ENCODE measurements around the gene CNDP1.
"Not testable (repeated sequence)": the region's sequence is repeated elsewhere in the genome, so short reads cannot be mapped to it uniquely, and the experiment has no call there.

Gene CNDP1

GRCh38 chr18:74544898-74545297, 10.6 kb downstream of the CNDP1 start:
- DNase-seq (ENCODE audit: low read depth, low spot score) = no peak

- no peak for DNase-seq (ENCODE audit: low read depth, low spot score)
Observed at GRCh38 chr18:74546007-74546406, 11.7 kb downstream of the CNDP1 start.

- no peak for DNase-seq (ENCODE audit: low read depth, low spot score)
Observed at GRCh38 chr18:74546751-74547530, 12.6 kb downstream of the CNDP1 start.

GRCh38 chr18:74547860-74548259, 13.6 kb downstream of the CNDP1 start:
- DNase-seq (ENCODE audit: low read depth, low spot score) = no peak

GRCh38 chr18:74549591-74550104, 15.3 kb downstream of the CNDP1 start:
- no peak for DNase-seq (ENCODE audit: low read depth, low spot score)

- DNase-seq (ENCODE audit: low read depth, low spot score) = no peak
Observed at GRCh38 chr18:74550886-74551285, 16.6 kb downstream of the CNDP1 start.

- DNase-seq (ENCODE audit: low read depth, low spot score) = no peak
Observed at GRCh38 chr18:74551452-74551851, 17.2 kb downstream of the CNDP1 start.

GRCh38 chr18:74551936-74552555, 17.7 kb downstream of the CNDP1 start:
- peak; percentile 46 for DNase-seq (ENCODE audit: low read depth, low spot score)

GRCh38 chr18:74556126-74556525, 21.8 kb downstream of the CNDP1 start:
- no peak for DNase-seq (ENCODE audit: low read depth, low spot score)

- no peak for DNase-seq (ENCODE audit: low read depth, low spot score)
Observed at GRCh38 chr18:74558096-74558495, 23.8 kb downstream of the CNDP1 start.

GRCh38 chr18:74562131-74562730, 27.9 kb downstream of the CNDP1 start:
- DNase-seq (ENCODE audit: low read depth, low spot score) = no peak

GRCh38 chr18:74562775-74563174, 28.5 kb downstream of the CNDP1 start:
- DNase-seq (ENCODE audit: low read depth, low spot score) = no peak

GRCh38 chr18:74563999-74564398, 29.7 kb downstream of the CNDP1 start:
- DNase-seq (ENCODE audit: low read depth, low spot score) = no peak

GRCh38 chr18:74565164-74565563, 30.9 kb downstream of the CNDP1 start:
- not testable (repeated sequence) for DNase-seq (ENCODE audit: low read depth, low spot score)

- DNase-seq (ENCODE audit: low read depth, low spot score) = not testable (repeated sequence)
Observed at GRCh38 chr18:74565993-74566392, 31.7 kb downstream of the CNDP1 start.

GRCh38 chr18:74567822-74568221, 33.5 kb downstream of the CNDP1 start:
- DNase-seq (ENCODE audit: low read depth, low spot score) = no peak

- no peak for DNase-seq (ENCODE audit: low read depth, low spot score)
Observed at GRCh38 chr18:74569401-74569800, 35.1 kb downstream of the CNDP1 start.

GRCh38 chr18:74570266-74570665, 36.0 kb downstream of the CNDP1 start:
- no peak for DNase-seq (ENCODE audit: low read depth, low spot score)

GRCh38 chr18:74571895-74572680, 37.8 kb downstream of the CNDP1 start:
- no peak for DNase-seq (ENCODE audit: low read depth, low spot score)

- DNase-seq (ENCODE audit: low read depth, low spot score) = no peak
Observed at GRCh38 chr18:74573053-74573452, 38.8 kb downstream of the CNDP1 start.

- no peak for DNase-seq (ENCODE audit: low read depth, low spot score)
Observed at GRCh38 chr18:74574916-74575315, 40.6 kb downstream of the CNDP1 start.

- DNase-seq (ENCODE audit: low read depth, low spot score) = no peak
Observed at GRCh38 chr18:74577019-74577418, 42.7 kb downstream of the CNDP1 start.
